Epithelial cell of esophagus (primary cell): Measurements from ENCODE around the gene AFF1.
"Not testable (repeated sequence)": the region's sequence is repeated elsewhere in the genome, so short reads cannot be mapped to it uniquely, and the experiment has no call there.

ENCODE experiments used
- DNase-seq: peaks from one replicate; pipeline ENCODE4 v3.0.0; 2010; ENCODE audit warnings: low read depth
- H3K4me3 ChIP-seq: 2 replicates; pipeline ENCODE4 v1.5.1; 2011; ENCODE audit warnings: mild to moderate bottlenecking, low read length, control low read depth
- CTCF ChIP-seq: IDR thresholded peaks from 2 replicates; pipeline ENCODE4 v1.5.1; 2011; ENCODE audit warnings: low read depth, mild to moderate bottlenecking, low read length, control low read depth, inconsistent platforms; ENCODE audit not compliant: insufficient read depth; ENCODE audit errors: missing control alignments

Gene AFF1

GRCh38 chr4:87006676-87007527, 72.1 kb downstream of the AFF1 start:
- H3K4me3 ChIP-seq: peak overlapping the region; percentile 88
- DNase-seq: peak; percentile 90
- no peak for TF ChIP-seq CTCF

- no peak for TF ChIP-seq CTCF
- DNase-seq: peak; percentile 53
- H3K4me3 ChIP-seq: peak overlapping the region; percentile 88
Measured at GRCh38 chr4:87007528-87008446, 73.0 kb downstream of the AFF1 start.

GRCh38 chr4:87009095-87009648, 74.4 kb downstream of the AFF1 start:
- DNase-seq: no peak
- H3K4me3 ChIP-seq: no peak overlapping the region

GRCh38 chr4:87010192-87010591, 75.4 kb downstream of the AFF1 start:
- H3K4me3 ChIP-seq: no peak overlapping the region
- no peak for TF ChIP-seq CTCF
- DNase-seq: no peak

More at GRCh38 chr4:87009095-87009648, 74.4 kb downstream of the AFF1 start:
- no peak for TF ChIP-seq CTCF

GRCh38 chr4:87011340-87012034, 76.7 kb downstream of the AFF1 start:
- TF ChIP-seq CTCF: no peak
- DNase-seq: peak; percentile 92
- H3K4me3 ChIP-seq: no peak overlapping the region

- TF ChIP-seq CTCF: no peak
- DNase-seq: no peak
- no peak overlapping the region for H3K4me3 ChIP-seq
Measured at GRCh38 chr4:87012265-87012953, 77.6 kb downstream of the AFF1 start.

GRCh38 chr4:87012954-87013308, 78.1 kb downstream of the AFF1 start:
- not testable (repeated sequence) for H3K4me3 ChIP-seq, DNase-seq
